A673 (cell line): ENCODE results near the gene RAB3C.

Experiments
- EZH2 ChIP-seq: fragments of 200-600 bp; sonication (generic); IDR thresholded peaks from 2 replicates; pipeline ENCODE4 v1.6.1; 2017; ENCODE audit warnings: borderline replicate concordance, low read depth, mild to moderate bottlenecking, mixed read lengths, antibody characterized with exemption, low read length; ENCODE audit not compliant: poor library complexity, severe bottlenecking
- TF ChIP-seq, protein P1 (sequence below): fragments of 300-800, 200-600 bp; sonication (generic); conservative IDR thresholded peaks from 2 replicates; pipeline ENCODE4 v1.5.1; 2017; ENCODE audit warnings: low read depth, mild to moderate bottlenecking, antibody characterized with exemption, low read length, moderate library complexity, mixed read lengths

DNA sequence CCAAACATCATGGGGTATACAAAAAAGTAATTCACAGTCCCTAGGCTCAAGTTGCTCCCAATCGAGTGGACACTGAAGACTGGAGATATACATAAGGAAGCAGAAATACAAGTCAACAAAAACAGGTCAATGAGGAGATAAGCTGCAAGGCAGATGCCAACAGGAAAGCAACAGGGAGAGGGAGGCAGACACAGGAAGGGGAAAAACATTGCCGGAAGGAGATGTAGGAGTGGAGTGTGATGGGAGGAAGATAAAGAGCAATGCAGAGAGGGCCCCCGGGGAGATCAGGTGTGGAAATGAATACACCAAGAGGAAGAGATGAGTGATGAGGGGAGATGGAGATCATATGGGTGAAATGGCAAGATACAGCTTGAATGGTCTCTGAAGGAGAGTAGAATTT is 243.0 kb downstream of the RAB3C start:
- TF ChIP-seq, protein P1, sequence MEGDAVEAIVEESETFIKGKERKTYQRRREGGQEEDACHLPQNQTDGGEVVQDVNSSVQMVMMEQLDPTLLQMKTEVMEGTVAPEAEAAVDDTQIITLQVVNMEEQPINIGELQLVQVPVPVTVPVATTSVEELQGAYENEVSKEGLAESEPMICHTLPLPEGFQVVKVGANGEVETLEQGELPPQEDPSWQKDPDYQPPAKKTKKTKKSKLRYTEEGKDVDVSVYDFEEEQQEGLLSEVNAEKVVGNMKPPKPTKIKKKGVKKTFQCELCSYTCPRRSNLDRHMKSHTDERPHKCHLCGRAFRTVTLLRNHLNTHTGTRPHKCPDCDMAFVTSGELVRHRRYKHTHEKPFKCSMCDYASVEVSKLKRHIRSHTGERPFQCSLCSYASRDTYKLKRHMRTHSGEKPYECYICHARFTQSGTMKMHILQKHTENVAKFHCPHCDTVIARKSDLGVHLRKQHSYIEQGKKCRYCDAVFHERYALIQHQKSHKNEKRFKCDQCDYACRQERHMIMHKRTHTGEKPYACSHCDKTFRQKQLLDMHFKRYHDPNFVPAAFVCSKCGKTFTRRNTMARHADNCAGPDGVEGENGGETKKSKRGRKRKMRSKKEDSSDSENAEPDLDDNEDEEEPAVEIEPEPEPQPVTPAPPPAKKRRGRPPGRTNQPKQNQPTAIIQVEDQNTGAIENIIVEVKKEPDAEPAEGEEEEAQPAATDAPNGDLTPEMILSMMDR, result no peak
- TF ChIP-seq EZH2, result no peak
